K562 (cell line): ENCODE measurements around the gene PRSS22.

Experiments used
- CUX1 ChIP-seq: fragments of 200-800 bp; sonication (Bioruptor generic); IDR thresholded peaks from 2 replicates; pipeline ENCODE4 v1.6.1; 2016; ENCODE audit warnings: missing genetic modification characterization, missing compliant biosample characterization
- E2F1 ChIP-seq: sonication (generic); formaldehyde crosslinking; IDR thresholded peaks from 2 replicates; pipeline ENCODE4 v1.8.1; 2023; ENCODE audit warnings: mild to moderate bottlenecking, missing genetic modification reagents, moderate library complexity
- GTF2B ChIP-seq: IDR thresholded peaks from 2 replicates; pipeline ENCODE4 v1.6.1; 2011; ENCODE audit not compliant: insufficient read length; ENCODE audit errors: extremely low read depth
- MAX ChIP-seq: sonication (generic); formaldehyde crosslinking; IDR thresholded peaks from 2 replicates; pipeline ENCODE4 v1.9.0; 2022; ENCODE audit warnings: mild to moderate bottlenecking, missing genetic modification reagents
- MBD1 ChIP-seq: fragments of 250-450 bp; sonication (Bioruptor Pico); IDR thresholded peaks from 2 replicates; pipeline ENCODE4 v1.8.0; 2022; ENCODE audit warnings: inconsistent platforms
- POLR2AphosphoS5 ChIP-seq: IDR thresholded peaks from 2 replicates; pipeline ENCODE4 v1.6.1; 2011; ENCODE audit warnings: mild to moderate bottlenecking, low read depth, low read length, moderate library complexity; ENCODE audit not compliant: control insufficient read depth, insufficient read depth
- POLR3G ChIP-seq: IDR thresholded peaks from 2 replicates; pipeline ENCODE4 v1.6.1; 2011; ENCODE audit not compliant: insufficient read length, insufficient replicate concordance; ENCODE audit errors: extremely low read depth
- PTTG1 ChIP-seq: fragments of 450-650 bp; IDR thresholded peaks from 2 replicates; pipeline ENCODE4 v1.6.1; 2016; ENCODE audit warnings: low read depth, mild to moderate bottlenecking, missing genetic modification characterization, missing compliant biosample characterization
- REST ChIP-seq, 2 experiments: fragments of 450-650 bp; formaldehyde crosslinking in 1 of 2; IDR thresholded peaks; 2 replicates each; pipeline versions ENCODE4 v1.4.0 to v1.6.1; 2014 to 2020; ENCODE audit warnings: mild to moderate bottlenecking in 2 of 2, borderline replicate concordance in 1 of 2, low read depth in 1 of 2
- SIRT6 ChIP-seq: IDR thresholded peaks from one replicate; pipeline ENCODE4 v1.6.1; 2012; ENCODE audit warnings: low read depth, mild to moderate bottlenecking, control low read depth, inconsistent platforms, low read length, moderate library complexity
- U2AF1 ChIP-seq: fragments of 200-400 bp; formaldehyde crosslinking; optimal IDR thresholded peaks from 2 replicates; pipeline ENCODE3; 2017; ENCODE audit warnings: mild to moderate bottlenecking, low read depth, low read length, moderate library complexity
- USF1 ChIP-seq: sonication (generic); formaldehyde crosslinking; IDR thresholded peaks from 2 replicates; pipeline ENCODE4 v1.9.0; 2022; ENCODE audit warnings: mild to moderate bottlenecking, missing genetic modification reagents
- ZZZ3 ChIP-seq: fragments of 450-650 bp; IDR thresholded peaks from 2 replicates; pipeline ENCODE4 v1.6.1; 2016; ENCODE audit warnings: antibody characterized with exemption, mild to moderate bottlenecking, moderate library complexity

GRCh38 chr16:2895813-2896212 lies 37.8 kb upstream of the PRSS22 start:
- TF ChIP-seq U2AF1 (no peak), MAX (CRISPR knock-in tag) (no peak), CUX1 (CRISPR knock-in tag) (no peak), MBD1 (CRISPR knock-in tag) (no peak), USF1 (CRISPR knock-in tag) (no peak), POLR3G (no peak), SIRT6 (no peak), E2F1 (no peak), GTF2B (no peak), REST (IDR thresholded peaks at IDR 0.05; ENCODE audit: borderline replicate concordance) (no peak), REST (CRISPR knock-in tag; IDR thresholded peaks at IDR 0.05; ENCODE audit: low read depth) (no peak), ZZZ3 (no peak), PTTG1 (tag) (no peak), POLR2AphosphoS5 (no peak)
